ENCODE measurements around the gene MYL3.

MYL3 gene

GRCh38 chr3:46849045-46849631, 14.1 kb downstream of the MYL3 start:
- no peak for DNase-seq

GRCh38 chr3:46848271-46849044, 14.8 kb downstream of the MYL3 start:
- no peak for DNase-seq

- DNase-seq: no peak
These were observed 15.5 kb downstream of the MYL3 start for GRCh38 chr3:46847744-46848143.

- no peak for DNase-seq
These were observed 16.4 kb downstream of the MYL3 start for GRCh38 chr3:46846624-46847542.

GRCh38 chr3:46845860-46846623, 17.2 kb downstream of the MYL3 start:
- DNase-seq: no peak

GRCh38 chr3:46845397-46845859, 17.8 kb downstream of the MYL3 start:
- no peak for DNase-seq

- no peak for DNase-seq
These were observed 18.3 kb downstream of the MYL3 start for GRCh38 chr3:46844881-46845312.

GRCh38 chr3:46844397-46844796, 18.8 kb downstream of the MYL3 start:
- DNase-seq: no peak

GRCh38 chr3:46843508-46843907, 19.7 kb downstream of the MYL3 start:
- DNase-seq: no peak

- no peak for DNase-seq
These were observed 22.8 kb downstream of the MYL3 start for GRCh38 chr3:46840491-46840890.

- DNase-seq: no peak
These were observed 24.9 kb downstream of the MYL3 start for GRCh38 chr3:46838301-46838700.

- no peak for DNase-seq
These were observed 27.8 kb downstream of the MYL3 start for GRCh38 chr3:46835491-46835890.

GRCh38 chr3:46835054-46835453, 28.2 kb downstream of the MYL3 start:
- DNase-seq: no peak

- no peak for DNase-seq
These were observed 29.6 kb downstream of the MYL3 start for GRCh38 chr3:46833346-46834300.

GRCh38 chr3:46831841-46832240, 31.4 kb downstream of the MYL3 start:
- DNase-seq: no peak

GRCh38 chr3:46831316-46831715, 31.9 kb downstream of the MYL3 start:
- no peak for DNase-seq

GRCh38 chr3:46830801-46831200, 32.4 kb downstream of the MYL3 start:
- no peak for DNase-seq

- no peak for DNase-seq
These were observed 33.5 kb downstream of the MYL3 start for GRCh38 chr3:46829699-46830208.

- DNase-seq: no peak
These were observed 37.8 kb downstream of the MYL3 start for GRCh38 chr3:46825450-46825849.

- DNase-seq: no peak
These were observed 38.9 kb downstream of the MYL3 start for GRCh38 chr3:46824211-46824970.

Measured in NCI-H1105 (cell line).